Measurements from ENCODE around the gene INPP5E. TPM values are rescaled to one million over a fixed set of nuclear protein-coding genes. Genes with fewer than 3 reads are reported as not detected.

INPP5E gene
- total and polyA plus RNA-seq, 12 donors: 2.3 to 27.1 (median 10.5) TPM

GRCh38 chr9:136398286-136398685, 41.4 kb downstream of the INPP5E start:
- no peak for DNase-seq
- Histone ChIP-seq H3K36me3 (replicated peaks in 1 of 2) (peaks cover 0 to 38% of the 10 kb centered on the region in 2 donors), H3K4me3 (no peak overlapping the region), H3K27ac (no peak overlapping the region), H3K4me1 (replicated peaks in 1 of 2) (peaks cover 9 to 17% of the 10 kb centered on the region in 2 donors), H3K9me3 (replicated peaks in 1 of 3) (no peaks in the 10 kb centered on the region), H3K27me3 (no peaks in the 10 kb centered on the region)
- no peak for TF ChIP-seq CTCF (IDR thresholded peaks at IDR 0.05)
- WGBS, 4 donors: 91 to 94% (median 93%) methylated on average over 11 to 12 of the region's 12 CpGs
- intact Hi-C loops (cut with DNase I): no loop called here

GRCh38 chr9:136397643-136398042, 42.0 kb downstream of the INPP5E start:
- Histone ChIP-seq H3K27me3 (no peaks in the 10 kb centered on the region), H3K4me3 (no peak overlapping the region), H3K4me1 (replicated peaks in 1 of 2) (peaks cover 9 to 17% of the 10 kb centered on the region in 2 donors), H3K9me3 (replicated peaks in 1 of 3) (no peaks in the 10 kb centered on the region), H3K27ac (no peak overlapping the region), H3K36me3 (replicated peaks in 1 of 2) (peaks cover 0 to 45% of the 10 kb centered on the region in 2 donors)
- TF ChIP-seq CTCF (IDR thresholded peaks at IDR 0.05): no peak
- no peak for TF ChIP-seq POLR2A (IDR thresholded peaks at IDR 0.05)
- intact Hi-C loops (cut with DNase I): no loop called here
- 67 to 73% (median 70%) methylated on average over 4 to 6 of the region's 6 CpGs for WGBS, 4 donors
- DNase-seq: no peak

GRCh38 chr9:136396219-136396515, 43.5 kb downstream of the INPP5E start:
- intact Hi-C loops (cut with DNase I): no loop called here
- Histone ChIP-seq H3K27me3 (no peaks in the 10 kb centered on the region), H3K9me3 (replicated peaks in 1 of 3) (no peaks in the 10 kb centered on the region), H3K36me3 (replicated peaks in 1 of 2) (peaks cover 0 to 58% of the 10 kb centered on the region in 2 donors), H3K4me3 (no peak overlapping the region), H3K27ac (no peak overlapping the region), H3K4me1 (replicated peaks in 1 of 2) (peaks cover 9 to 17% of the 10 kb centered on the region in 2 donors)
- no peak for DNase-seq
- WGBS, 4 donors: 77 to 85% (median 84%) methylated on average over 4 of the region's 4 CpGs
- TF ChIP-seq POLR2A (IDR thresholded peaks at IDR 0.05) (no peak), CTCF (IDR thresholded peaks at IDR 0.05) (no peak)

- WGBS, 4 donors: 83 to 91% (median 85%) methylated on average over 16 to 26 of the region's 26 CpGs
- intact Hi-C loops (cut with DNase I): no loop called here
- TF ChIP-seq CTCF (IDR thresholded peaks at IDR 0.05) (no peak), POLR2A (IDR thresholded peaks at IDR 0.05) (no peak)
Observed at GRCh38 chr9:136395345-136396218, 44.1 kb downstream of the INPP5E start.

More at GRCh38 chr9:136395345-136396218, 44.1 kb downstream of the INPP5E start:
- H3K27ac ChIP-seq: no peak overlapping the region
- no peaks in the 10 kb centered on the region for H3K27me3 ChIP-seq
- H3K36me3 ChIP-seq (replicated peaks in 1 of 2): peaks cover 0 to 58% of the 10 kb centered on the region in 2 donors
- H3K9me3 ChIP-seq (replicated peaks in 1 of 3): no peaks in the 10 kb centered on the region
- H3K4me3 ChIP-seq: no peak overlapping the region
- peaks cover 9 to 16% of the 10 kb centered on the region in 2 donors for H3K4me1 ChIP-seq (replicated peaks in 1 of 2)
- DNase-seq: no peak

Data from adrenal gland (tissue), 12 donors.